GM23338 (cell line): ENCODE results near the gene FOXP1. TPM values are rescaled to one million over a fixed set of nuclear protein-coding genes. Genes with fewer than 3 reads are reported as not detected.
"Not testable (repeated sequence)": the region's sequence is repeated elsewhere in the genome, so short reads cannot be mapped to it uniquely, and the experiment has no call there.

Source experiments
- ATAC-seq: fragments of 200-7000 bp; cut with Tn5 transposase; 3 replicates; pipeline ENCODE4 v1.9.1; 2020
- DNase-seq: peaks from one replicate; pipeline ENCODE4 v3.0.0-alpha.2; 2015; ENCODE audit warnings: low spot score
- H2AFZ ChIP-seq: fragments of 200-600 bp; sonication (generic); 2 replicates; pipeline ENCODE4 v1.8.0; 2016; ENCODE audit warnings: antibody characterized with exemption, mild to moderate bottlenecking, moderate library complexity
- H3F3A ChIP-seq: fragments of 200-600 bp; sonication (generic); replicated peaks from 2 replicates; pipeline ENCODE4 v1.8.0; 2017; ENCODE audit warnings: antibody characterized with exemption, mixed run types, low read depth
- H3K27ac ChIP-seq: fragments of 200-600 bp; sonication (generic); 2 replicates; pipeline ENCODE4 v1.6.1; 2016; ENCODE audit warnings: low read depth
- H3K27me3 ChIP-seq: fragments of 200-600 bp; sonication (generic); 2 replicates; pipeline ENCODE4 v1.8.0; 2016; ENCODE audit warnings: mild to moderate bottlenecking, mixed run types, moderate library complexity; ENCODE audit not compliant: insufficient read depth
- H3K36me3 ChIP-seq: fragments of 200-600 bp; sonication (generic); 2 replicates; pipeline ENCODE4 v1.8.0; 2016; ENCODE audit warnings: mild to moderate bottlenecking; ENCODE audit not compliant: insufficient read depth
- H3K4me1 ChIP-seq: fragments of 200-600 bp; sonication (generic); 2 replicates; pipeline ENCODE4 v1.8.0; 2016; ENCODE audit warnings: mild to moderate bottlenecking, moderate library complexity; ENCODE audit not compliant: insufficient read depth
- H3K4me2 ChIP-seq: fragments of 200-600 bp; sonication (generic); 2 replicates; pipeline ENCODE4 v1.7.1; 2017; ENCODE audit warnings: mixed run types
- H3K4me3 ChIP-seq: fragments of 200-600 bp; sonication (generic); 2 replicates; pipeline ENCODE4 v1.6.1; 2016; ENCODE audit warnings: mixed run types
- H3K79me2 ChIP-seq: fragments of 200-600 bp; sonication (generic); replicated peaks from 2 replicates; pipeline ENCODE4 v1.8.0; 2017; ENCODE audit warnings: mild to moderate bottlenecking; ENCODE audit not compliant: insufficient read depth
- H3K9me2 ChIP-seq: fragments of 200-600 bp; sonication (generic); 2 replicates; pipeline ENCODE4 v1.8.0; 2017; ENCODE audit not compliant: insufficient read depth
- H4K20me1 ChIP-seq: fragments of 200-600 bp; sonication (generic); replicated peaks from 2 replicates; pipeline ENCODE4 v1.8.0; 2017; ENCODE audit warnings: mild to moderate bottlenecking; ENCODE audit not compliant: insufficient read depth
- H3K27ac Mint-ChIP-seq: 2 replicates; pipeline ENCODE4 v1.8.0; 2020; ENCODE audit warnings: inconsistent platforms, mild to moderate bottlenecking, moderate library complexity, mixed read lengths
- H3K27me3 Mint-ChIP-seq: 3 replicates; pipeline ENCODE4 v1.8.0; 2022; ENCODE audit warnings: low read depth, mild to moderate bottlenecking, moderate library complexity, mixed read lengths, inconsistent platforms; ENCODE audit not compliant: insufficient read depth, poor library complexity
- H3K36me3 Mint-ChIP-seq: 3 replicates; pipeline ENCODE4 v1.8.0; 2021; ENCODE audit warnings: low read depth, mild to moderate bottlenecking, inconsistent platforms, moderate library complexity, mixed read lengths
- H3K4me1 Mint-ChIP-seq: 3 replicates; pipeline ENCODE4 v1.8.0; 2020; ENCODE audit warnings: mild to moderate bottlenecking, inconsistent platforms, mixed read lengths
- H3K4me3 Mint-ChIP-seq: 3 replicates; pipeline ENCODE4 v1.8.0; 2021; ENCODE audit warnings: moderate library complexity, mild to moderate bottlenecking, inconsistent platforms, mixed read lengths
- H3K9me3 Mint-ChIP-seq: 3 replicates; pipeline ENCODE4 v1.8.0; 2020; ENCODE audit warnings: moderate library complexity, mild to moderate bottlenecking, inconsistent platforms, mixed read lengths
- CREB1 ChIP-seq: fragments of 250-450 bp; sonication (Bioruptor Pico); IDR thresholded peaks from 2 replicates; pipeline ENCODE4 v1.5.0; 2020; ENCODE audit warnings: low read depth, mild to moderate bottlenecking, moderate library complexity
- EZH2 ChIP-seq: fragments of 200-600 bp; sonication (generic); IDR thresholded peaks from one replicate; pipeline ENCODE4 v1.8.0; 2017; ENCODE audit warnings: antibody characterized with exemption, mild to moderate bottlenecking, low read depth; ENCODE audit not compliant: unreplicated experiment
- JUNB ChIP-seq: IDR thresholded peaks from one replicate; pipeline ENCODE4 v1.6.1; 2016; ENCODE audit warnings: antibody characterized with exemption; ENCODE audit not compliant: unreplicated experiment
- NANOG ChIP-seq: IDR thresholded peaks from 2 replicates; pipeline ENCODE4 v1.6.1; 2016; ENCODE audit warnings: antibody characterized with exemption, borderline replicate concordance
- POLR2AphosphoS5 ChIP-seq: IDR thresholded peaks from 2 replicates; pipeline ENCODE4 v1.6.1; 2016; ENCODE audit warnings: antibody characterized with exemption, low read depth
- ZNF114 ChIP-seq: fragments of 250-450 bp; sonication (Bioruptor Pico); IDR thresholded peaks from 2 replicates; pipeline ENCODE4 v1.5.0; 2020; ENCODE audit warnings: mild to moderate bottlenecking, moderate library complexity
- polyA plus RNA-seq: library from polyadenylated mRNA; unstranded; fragments of >200 nt; fragmentation: Nextera tagmentation; extraction: Ambion mirVana; gene quantifications from 2 replicates; pipeline ENCODE4 v1.2.1, GENCODE V29; 2016
- total RNA-seq: library from RNA; depleted of rRNA; stranded (reverse); fragments of >200 nt; shearing (Covaris generic); gene quantifications from 2 replicates; pipeline ENCODE4 v1.2.3, GENCODE V29; 2014
- TF ChIP-seq, protein P1 (sequence below): IDR thresholded peaks from 2 replicates; pipeline ENCODE4 v1.6.1; 2016; ENCODE audit warnings: antibody characterized with exemption

The FOXP1 gene
- total and polyA plus RNA-seq, 2 experiments from 2014 or later, result 32.9 to 35.5 TPM

DNA sequence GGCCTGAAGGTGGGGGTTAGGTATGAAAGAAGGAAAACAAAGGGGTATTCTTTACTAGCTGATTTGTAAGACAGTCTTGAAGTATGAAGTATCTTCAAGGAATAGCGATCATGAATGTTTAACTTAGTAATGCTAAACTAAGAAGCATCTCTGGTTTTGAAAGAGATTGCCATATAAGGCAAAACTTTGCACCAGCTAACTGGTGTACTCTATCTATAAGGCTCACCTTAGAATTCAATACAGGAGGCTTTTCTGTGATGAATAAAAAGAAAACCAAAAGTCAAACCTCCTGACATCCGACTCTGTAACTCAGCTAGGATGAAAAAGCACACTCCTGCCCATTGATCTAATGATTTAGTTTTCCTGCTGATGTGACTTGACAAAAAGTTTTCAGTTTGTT, 54.7 kb downstream of the FOXP1 start:
- peaks cover 29% of the 10 kb centered on the region for H3K4me1 Mint-ChIP-seq
- no peaks in the 10 kb centered on the region for H3K9me3 Mint-ChIP-seq
- Histone ChIP-seq H3K79me2 (no peaks in the 10 kb centered on the region), H3K27ac (no peak overlapping the region), H4K20me1 (no peaks in the 10 kb centered on the region), H3K27me3 (no peaks in the 10 kb centered on the region), H3F3A (no peaks in the 10 kb centered on the region), H2AFZ (no peak overlapping the region), H3K36me3 (no peaks in the 10 kb centered on the region), H3K4me3 (no peak overlapping the region), H3K4me1 (peaks cover 7% of the 10 kb centered on the region; the same call in 1 of the 2 replicates), H3K9me2 (peaks cover 5% of the 10 kb centered on the region; the same call in 1 of the 2 replicates), H3K4me2 (no peak overlapping the region)
- H3K36me3 Mint-ChIP-seq, result no peaks in the 10 kb centered on the region
- H3K27ac Mint-ChIP-seq, result no peak overlapping the region
- H3K4me3 Mint-ChIP-seq, result no peak overlapping the region
- no peak for TF ChIP-seq EZH2
- DNase-seq, result no peak
- peaks cover 2% of the 10 kb centered on the region for H3K27me3 Mint-ChIP-seq
- ATAC-seq, result no peak

DNA sequence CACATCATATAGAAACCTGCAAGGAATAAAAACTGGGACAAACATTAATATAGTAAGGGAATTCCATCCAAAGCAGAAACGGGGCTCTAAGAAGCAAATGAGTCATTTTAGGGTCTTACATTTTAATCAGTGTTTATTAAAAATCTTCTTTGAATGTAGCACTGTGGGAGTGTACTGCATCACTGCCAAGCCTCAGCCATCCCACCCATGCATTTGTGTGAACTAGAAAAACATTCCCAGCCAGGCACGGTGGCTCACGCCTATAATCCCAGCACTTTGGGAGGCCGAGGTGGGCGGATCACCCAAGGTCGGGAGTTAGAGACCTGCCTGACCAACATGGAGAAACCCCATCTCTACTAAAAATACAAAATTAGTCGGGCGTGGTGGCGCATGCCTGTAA, 57.1 kb downstream of the FOXP1 start:
- H3K9me3 Mint-ChIP-seq, ATAC-seq, H3K27me3 Mint-ChIP-seq, H3K36me3 Mint-ChIP-seq, H3K79me2 ChIP-seq, H3K9me2 ChIP-seq, H3K4me3 Mint-ChIP-seq, H3K27ac Mint-ChIP-seq, H3K27ac ChIP-seq, DNase-seq, H3K36me3 ChIP-seq, H3K27me3 ChIP-seq, H4K20me1 ChIP-seq, H2AFZ ChIP-seq, H3K4me2 ChIP-seq, H3F3A ChIP-seq, H3K4me3 ChIP-seq: not testable (repeated sequence)
- peaks cover 29% of the 10 kb centered on the region for H3K4me1 Mint-ChIP-seq
- peaks cover 10% of the 10 kb centered on the region; the same call in 1 of the 2 replicates for H3K4me1 ChIP-seq

DNA sequence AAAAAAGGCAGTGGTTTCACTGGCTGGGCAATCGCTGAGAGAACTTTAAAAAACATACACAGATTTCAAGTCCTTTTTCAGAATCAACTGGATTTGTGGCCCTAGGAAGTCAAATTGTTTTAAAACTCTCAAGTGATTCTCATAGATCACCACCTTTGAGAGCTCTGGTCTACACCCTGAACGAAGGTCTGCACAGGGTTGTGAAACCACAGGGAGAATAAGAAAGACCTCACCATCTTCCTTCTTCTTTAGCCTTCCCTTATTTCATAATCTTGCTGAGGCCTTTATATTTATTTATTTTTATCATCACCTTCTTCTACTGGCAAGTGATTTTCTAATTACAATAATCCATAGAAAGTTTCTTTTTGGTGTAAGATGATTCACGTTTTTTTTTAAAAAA, 58.1 kb downstream of the FOXP1 start:
- Histone ChIP-seq H4K20me1 (no peaks in the 10 kb centered on the region), H3K4me3 (no peak overlapping the region), H2AFZ (no peak overlapping the region), H3K27me3 (no peaks in the 10 kb centered on the region), H3K36me3 (no peaks in the 10 kb centered on the region), H3F3A (no peaks in the 10 kb centered on the region), H3K4me2 (no peak overlapping the region), H3K79me2 (no peaks in the 10 kb centered on the region), H3K9me2 (peaks cover 5% of the 10 kb centered on the region; the same call in 1 of the 2 replicates), H3K27ac (no peak overlapping the region), H3K4me1 (peaks cover 15% of the 10 kb centered on the region)
- H3K9me3 Mint-ChIP-seq, result no peaks in the 10 kb centered on the region
- DNase-seq (no peak), ATAC-seq (no peak)
- TF ChIP-seq POLR2AphosphoS5, result no peak
- no peak for TF ChIP-seq ZNF114 (CRISPR knock-in tag)
- TF ChIP-seq, protein P1, sequence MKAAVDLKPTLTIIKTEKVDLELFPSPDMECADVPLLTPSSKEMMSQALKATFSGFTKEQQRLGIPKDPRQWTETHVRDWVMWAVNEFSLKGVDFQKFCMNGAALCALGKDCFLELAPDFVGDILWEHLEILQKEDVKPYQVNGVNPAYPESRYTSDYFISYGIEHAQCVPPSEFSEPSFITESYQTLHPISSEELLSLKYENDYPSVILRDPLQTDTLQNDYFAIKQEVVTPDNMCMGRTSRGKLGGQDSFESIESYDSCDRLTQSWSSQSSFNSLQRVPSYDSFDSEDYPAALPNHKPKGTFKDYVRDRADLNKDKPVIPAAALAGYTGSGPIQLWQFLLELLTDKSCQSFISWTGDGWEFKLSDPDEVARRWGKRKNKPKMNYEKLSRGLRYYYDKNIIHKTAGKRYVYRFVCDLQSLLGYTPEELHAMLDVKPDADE, result no peak
- TF ChIP-seq NANOG, result no peak
- TF ChIP-seq EZH2, result no peak
- TF ChIP-seq CREB1 (CRISPR knock-in tag), result no peak
- TF ChIP-seq JUNB, result no peak
- H3K4me1 Mint-ChIP-seq, result peaks cover 25% of the 10 kb centered on the region
- peaks cover 1% of the 10 kb centered on the region for H3K27me3 Mint-ChIP-seq
- H3K27ac Mint-ChIP-seq, result no peak overlapping the region
- H3K4me3 Mint-ChIP-seq, result no peak overlapping the region
- no peaks in the 10 kb centered on the region for H3K36me3 Mint-ChIP-seq
